Activated CD4-positive, alpha-beta T cell treated with anti-CD3 and anti-CD28 coated beads for 4 hours (primary cell): Measurements from ENCODE around the gene KRTDAP.
"Not testable (repeated sequence)": the region's sequence is repeated elsewhere in the genome, so short reads cannot be mapped to it uniquely, and the experiment has no call there.

Experiments
- DNase-seq, 2 donors: peaks; one replicate each; pipeline ENCODE4 v3.0.0-alpha.2; 2020

KRTDAP gene

GRCh38 chr19:35483089-35483488, 7.2 kb downstream of the KRTDAP start:
- DNase-seq = no peak

- no peak for DNase-seq
Observed at GRCh38 chr19:35478794-35479677, 11.2 kb downstream of the KRTDAP start.

DNA sequence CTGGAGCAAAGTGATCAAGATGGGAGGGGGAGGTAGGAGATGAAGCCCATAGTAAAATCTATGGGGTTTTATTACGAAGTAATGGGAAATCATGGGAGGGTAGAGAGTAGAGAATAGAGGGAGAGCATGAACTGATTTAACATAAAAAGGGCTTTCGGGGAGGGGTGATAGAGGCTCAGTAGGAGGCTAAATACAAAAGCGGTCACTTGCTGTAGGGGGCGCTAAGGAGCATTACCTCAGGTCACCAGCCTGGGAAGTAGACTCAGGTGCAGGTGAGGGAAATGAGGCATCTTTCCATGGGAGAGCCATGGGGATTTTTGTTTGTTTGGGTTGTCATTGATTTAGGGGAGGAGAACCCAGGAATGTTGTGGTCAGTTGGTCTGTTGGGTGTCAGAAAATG, 14.1 kb downstream of the KRTDAP start:
- no peak for DNase-seq

GRCh38 chr19:35474594-35474993, 15.7 kb downstream of the KRTDAP start:
- not testable (repeated sequence) for DNase-seq

- DNase-seq = no peak
Observed at GRCh38 chr19:35474104-35474503, 16.2 kb downstream of the KRTDAP start.

GRCh38 chr19:35471946-35472345, 18.3 kb downstream of the KRTDAP start:
- DNase-seq = no peak

DNA sequence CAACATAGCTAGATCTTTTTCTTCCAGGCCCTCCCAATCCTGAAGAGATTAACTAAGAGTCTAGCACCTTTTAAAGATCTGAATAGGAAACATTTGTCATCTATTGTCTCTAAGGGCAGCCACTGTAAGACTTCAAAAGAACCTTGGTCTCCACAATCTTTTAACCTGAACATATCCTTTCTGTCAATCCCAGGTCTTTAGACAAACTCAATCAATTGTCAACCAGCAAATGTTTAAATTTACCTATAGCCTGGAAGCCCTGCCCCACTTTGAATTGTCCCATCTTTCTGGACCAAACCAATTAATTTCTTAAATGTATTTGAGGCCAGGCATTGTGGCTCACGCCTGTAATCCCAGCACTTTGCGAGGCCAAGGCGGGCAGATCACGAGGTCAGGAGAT, 19.2 kb downstream of the KRTDAP start:
- not testable (repeated sequence) for DNase-seq

- no peak for DNase-seq
Observed at GRCh38 chr19:35470128-35470527, 20.1 kb downstream of the KRTDAP start.

DNA sequence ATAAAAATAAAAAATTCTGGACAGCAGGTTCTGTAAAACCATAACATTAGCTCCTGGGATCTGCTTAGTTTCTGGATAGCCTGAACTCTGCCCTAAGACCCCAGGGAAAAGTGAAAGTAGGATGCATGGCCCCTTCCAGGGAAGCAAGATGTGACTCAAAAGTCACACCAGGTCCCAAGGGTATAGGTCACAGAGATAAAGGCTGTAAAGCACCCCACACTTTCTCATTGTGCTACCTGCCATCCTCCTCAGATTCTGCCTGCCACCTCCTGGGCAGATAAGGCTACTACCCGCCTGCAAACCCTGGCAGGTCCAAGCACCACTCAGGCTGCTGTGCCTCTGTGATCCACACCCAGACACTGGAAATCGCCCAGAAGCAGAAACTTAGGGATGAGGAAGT, 21.6 kb downstream of the KRTDAP start:
- DNase-seq = peak; percentile 54 to 59

GRCh38 chr19:35466259-35466658, 24.0 kb downstream of the KRTDAP start:
- DNase-seq = no peak

GRCh38 chr19:35462956-35463355, 27.3 kb downstream of the KRTDAP start:
- DNase-seq = not testable (repeated sequence)

DNA sequence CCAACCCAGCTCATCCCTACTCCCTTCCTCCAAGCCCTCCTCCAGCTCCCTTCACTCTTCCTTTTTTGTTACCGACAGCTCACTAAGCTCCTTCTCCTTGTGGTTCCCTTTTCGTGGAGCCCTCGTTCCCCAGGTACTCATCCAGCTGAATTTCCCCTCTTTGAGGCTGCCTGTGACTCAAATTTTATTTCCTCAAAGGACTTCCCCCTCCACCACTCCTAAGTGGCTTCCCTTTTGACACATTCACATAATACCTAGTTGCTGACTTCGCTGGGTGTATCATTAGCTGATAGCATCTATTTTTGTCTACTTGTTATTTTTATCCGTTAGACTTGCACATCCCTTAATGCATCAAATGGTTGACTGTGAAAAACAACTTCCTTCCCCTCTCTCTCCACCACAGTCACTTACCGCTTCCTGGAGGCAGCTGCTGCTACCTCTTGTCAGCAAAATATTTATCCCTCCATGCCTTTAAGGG, 27.7 kb downstream of the KRTDAP start:
- DNase-seq = peak; percentile 18 to 27

GRCh38 chr19:35461788-35462187, 28.5 kb downstream of the KRTDAP start:
- not testable (repeated sequence) for DNase-seq

DNA sequence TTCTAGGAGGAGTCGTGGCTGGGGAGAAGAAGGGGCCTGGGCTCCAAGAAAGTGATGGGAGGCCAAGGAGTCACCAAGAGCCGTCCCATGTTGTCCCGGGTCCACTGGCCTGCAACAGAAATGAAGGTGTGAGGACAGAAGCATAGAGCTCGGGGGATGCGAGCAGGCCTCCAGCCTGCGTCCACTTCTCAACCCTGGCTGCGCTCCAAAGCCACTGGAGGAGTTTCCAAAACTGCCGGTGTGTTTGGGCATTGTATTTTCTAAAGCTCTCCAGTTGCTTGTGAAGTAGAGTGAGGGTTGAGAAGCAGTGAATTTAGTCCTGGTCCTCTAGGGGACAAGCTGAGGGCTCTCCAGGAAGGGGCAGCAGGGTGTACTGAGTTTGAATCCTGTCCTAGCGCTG, 29.2 kb downstream of the KRTDAP start:
- DNase-seq = no peak

- DNase-seq = no peak
Observed at GRCh38 chr19:35460608-35461007, 29.7 kb downstream of the KRTDAP start.

- no peak for DNase-seq
Observed at GRCh38 chr19:35459414-35460082, 30.7 kb downstream of the KRTDAP start.

DNA sequence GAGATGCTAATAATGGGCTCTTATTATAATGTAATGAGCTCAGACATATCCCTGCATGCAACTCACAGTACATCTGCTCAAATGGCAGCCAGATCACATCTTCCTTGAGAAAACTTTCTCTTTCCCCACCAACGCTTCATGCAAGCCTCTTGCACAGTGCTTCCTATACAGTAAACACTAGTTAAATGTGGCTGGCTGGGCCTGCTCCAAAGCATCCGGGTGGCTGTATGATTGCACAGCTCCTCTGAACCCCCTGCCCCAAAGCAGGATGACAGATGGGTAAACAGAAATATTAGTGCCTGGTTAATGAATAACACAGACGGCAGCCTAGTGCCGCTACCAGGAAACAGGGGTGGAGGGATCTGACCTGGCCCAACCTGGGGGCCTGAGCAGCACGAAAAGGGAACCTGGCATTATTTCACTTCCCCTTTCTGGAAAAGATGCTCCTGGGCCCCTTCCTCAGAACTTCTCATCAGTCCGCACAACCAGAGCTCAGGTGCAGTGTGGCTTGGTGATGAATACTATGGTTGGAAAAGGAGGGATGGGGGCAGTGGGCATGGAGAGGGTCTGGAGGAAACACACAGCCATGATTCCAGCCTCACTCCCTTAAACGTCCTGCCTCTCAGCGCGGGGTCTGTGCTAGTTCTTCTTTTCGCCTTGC, 31.4 kb downstream of the KRTDAP start:
- no peak for DNase-seq

DNA sequence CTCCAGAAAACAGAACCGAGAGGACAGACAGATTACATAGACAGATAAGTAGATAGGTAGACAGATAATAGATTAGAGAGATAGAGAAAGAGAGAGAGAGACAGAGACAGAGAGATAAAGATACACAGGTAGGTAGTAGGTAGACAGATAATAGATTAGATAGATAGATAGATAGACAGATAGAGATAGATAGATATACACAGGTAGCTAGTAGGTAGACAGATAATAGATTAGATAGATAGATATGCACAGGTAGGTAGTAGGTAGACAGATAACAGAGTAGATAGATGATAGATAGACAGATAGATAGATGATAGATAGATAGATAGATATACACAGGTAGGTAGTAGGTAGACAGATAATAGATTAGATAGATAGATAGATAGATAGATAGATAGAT, 32.1 kb downstream of the KRTDAP start:
- no peak for DNase-seq

DNA sequence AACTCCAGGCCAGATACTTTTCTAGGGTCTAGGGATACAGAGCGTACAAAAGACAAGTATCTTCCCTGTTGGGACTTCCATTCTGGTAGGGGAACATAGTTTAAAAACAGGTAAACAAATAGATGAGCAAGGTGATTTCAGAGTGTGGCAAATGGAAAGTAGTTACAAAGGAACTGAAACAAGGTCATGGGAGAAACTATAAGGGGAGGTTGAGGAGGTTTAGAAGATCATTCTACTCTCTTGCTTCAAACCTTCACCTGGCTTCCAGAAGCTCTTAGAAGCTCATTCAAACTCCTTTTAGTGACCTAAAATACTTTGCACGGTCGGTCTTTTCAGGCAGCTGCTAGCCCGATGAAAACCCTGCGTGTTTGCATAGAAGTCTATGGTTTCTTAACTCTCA, 33.1 kb downstream of the KRTDAP start:
- DNase-seq = no peak

DNA sequence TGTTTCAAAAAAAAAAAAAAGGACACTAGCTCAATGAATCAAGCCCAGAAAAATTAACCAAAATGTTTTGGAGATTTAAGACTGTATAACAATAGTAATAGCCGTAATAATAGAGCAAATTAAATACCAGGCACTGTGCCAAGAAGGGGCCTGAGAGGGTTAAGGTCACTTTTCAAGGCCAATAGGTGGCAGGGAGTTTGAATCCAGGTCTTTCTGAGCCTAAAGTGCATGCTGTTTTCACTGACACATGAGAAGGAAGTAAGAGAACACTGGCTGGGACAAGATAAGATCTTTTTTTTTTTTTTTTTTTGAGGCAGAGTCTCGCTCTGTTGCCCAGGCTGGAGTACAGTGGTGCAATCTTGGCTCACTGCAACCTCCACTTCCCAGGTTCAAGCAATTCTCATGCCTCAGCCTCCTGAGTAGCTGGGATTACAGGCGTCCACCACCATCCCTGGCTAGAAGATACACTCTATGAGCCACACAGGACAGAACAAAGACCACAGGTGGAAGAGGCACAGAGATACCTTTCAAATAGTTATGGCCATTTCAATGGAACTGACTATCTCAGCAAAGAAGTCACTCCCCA, 34.6 kb downstream of the KRTDAP start:
- DNase-seq = no peak

GRCh38 chr19:35454663-35455062, 35.6 kb downstream of the KRTDAP start:
- no peak for DNase-seq

DNA sequence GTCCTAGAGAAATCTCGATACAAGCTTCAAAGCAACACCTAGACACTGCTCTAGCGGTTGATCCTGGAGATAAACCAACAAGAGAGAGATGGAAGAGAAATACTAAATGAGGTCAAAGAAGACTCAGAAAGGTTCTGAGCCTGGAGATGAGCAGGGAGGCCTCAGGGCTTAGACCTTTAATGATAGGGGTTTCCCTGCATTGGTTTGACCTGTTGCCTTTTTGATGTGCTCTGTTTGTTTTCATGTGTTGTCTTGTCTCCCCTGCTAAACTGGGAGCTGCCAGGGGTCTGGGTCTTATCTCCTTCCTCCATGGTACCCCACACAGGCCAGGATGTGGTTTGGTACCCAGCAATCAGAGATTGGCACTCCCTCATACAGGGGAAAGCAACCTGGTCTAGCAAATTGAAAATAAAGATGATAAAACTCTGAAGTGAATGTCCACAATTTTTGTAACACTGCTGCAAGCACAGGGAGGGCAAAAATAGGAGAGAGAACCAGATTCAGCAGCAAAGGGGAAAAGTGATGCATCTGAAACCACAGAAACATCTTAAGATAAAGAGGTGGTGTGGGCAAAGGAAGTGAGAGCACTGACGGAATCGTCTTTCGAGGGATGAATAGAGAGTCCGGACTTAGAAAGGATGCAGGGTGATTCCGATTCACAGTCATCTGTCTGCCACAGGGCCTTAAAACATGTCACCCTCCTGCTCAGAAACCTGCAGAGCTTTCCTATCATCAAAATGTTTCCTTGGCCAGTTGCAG, 38.7 kb downstream of the KRTDAP start:
- peak in 1 of 2 donors; percentile 6 for DNase-seq
